HG03196 (cell line): ENCODE data around the gene VGLL3.

Source experiments
- ATAC-seq: cut with Tn5 transposase; IDR thresholded peaks from one replicate; pipeline ENCODE4 v1.9.1; 2021; ENCODE audit not compliant: unreplicated experiment

VGLL3 gene

GRCh38 chr3:86951322-86951721, 39.6 kb downstream of the VGLL3 start:
- no peak for ATAC-seq

GRCh38 chr3:86950717-86951116, 40.2 kb downstream of the VGLL3 start:
- no peak for ATAC-seq

DNA sequence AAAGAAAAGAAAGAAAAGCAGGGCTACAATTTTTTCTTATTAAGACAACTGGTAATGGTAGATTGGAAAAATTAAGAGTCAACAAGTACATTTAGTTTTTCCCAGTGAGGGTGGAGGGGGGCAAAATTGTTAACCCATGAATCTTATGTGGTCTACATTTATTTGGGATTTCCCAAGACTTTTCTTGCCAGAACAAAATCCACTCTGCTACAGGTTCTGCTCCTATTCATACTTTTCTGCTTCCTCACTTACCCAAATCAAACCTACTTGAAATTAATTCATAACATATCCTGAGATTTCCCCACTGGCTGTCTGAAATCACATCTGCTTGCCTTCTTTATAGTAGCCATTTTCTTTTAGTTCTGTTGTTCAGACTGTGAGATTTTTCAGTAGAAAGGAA, 41.1 kb downstream of the VGLL3 start:
- no peak for ATAC-seq

GRCh38 chr3:86948822-86949221, 42.1 kb downstream of the VGLL3 start:
- no peak for ATAC-seq

DNA sequence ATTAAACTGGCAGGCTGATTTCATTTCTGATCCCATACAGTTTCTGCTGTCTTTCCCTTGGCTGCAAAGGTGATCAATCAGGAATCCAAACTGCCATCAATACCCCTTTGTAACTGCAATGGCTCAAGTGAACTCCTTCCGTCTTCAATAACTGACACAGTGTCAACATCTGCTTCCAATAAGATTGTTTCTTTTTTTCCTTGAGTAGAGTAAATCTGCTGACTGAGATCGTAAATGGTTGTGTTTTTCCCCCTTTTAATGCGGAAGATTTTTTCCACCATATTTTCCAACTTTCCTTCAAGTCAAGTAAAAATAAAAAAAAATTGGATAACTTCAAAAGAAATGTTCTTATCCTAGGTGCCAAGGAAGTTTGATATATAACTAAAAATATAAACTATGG, 48.7 kb downstream of the VGLL3 start:
- no peak for ATAC-seq

DNA sequence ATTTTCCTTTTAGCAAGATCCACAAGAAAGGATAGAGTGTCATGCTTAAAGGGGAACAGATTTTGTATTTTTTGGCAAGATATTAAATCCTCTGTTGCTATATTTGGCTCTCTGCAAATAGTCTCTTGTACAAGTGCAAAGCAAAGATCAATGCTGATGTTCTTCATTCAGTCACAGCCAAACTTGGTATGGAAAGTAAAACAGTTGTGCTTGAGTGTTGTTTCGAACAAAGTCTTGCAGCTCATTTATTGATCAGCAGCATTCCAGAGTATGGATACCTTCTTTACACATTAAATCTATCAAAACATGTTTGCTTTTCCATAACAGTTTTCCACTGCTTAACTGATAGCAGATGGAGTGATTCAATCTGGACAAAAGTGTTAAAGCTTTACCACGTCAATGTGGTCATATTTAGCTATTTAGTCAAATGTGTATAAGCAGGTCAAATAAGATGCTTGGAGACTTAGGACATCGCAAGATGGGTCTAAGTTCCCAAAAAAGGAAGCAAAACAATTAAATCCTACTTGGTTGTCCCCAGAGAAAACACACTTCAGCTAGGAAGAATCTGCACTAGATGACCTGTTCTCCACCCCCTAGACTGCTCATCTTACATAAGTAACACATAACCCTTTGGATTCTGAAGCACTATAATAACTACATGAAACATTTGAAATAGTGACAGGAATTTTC, 52.4 kb downstream of the VGLL3 start:
- ATAC-seq = no peak

DNA sequence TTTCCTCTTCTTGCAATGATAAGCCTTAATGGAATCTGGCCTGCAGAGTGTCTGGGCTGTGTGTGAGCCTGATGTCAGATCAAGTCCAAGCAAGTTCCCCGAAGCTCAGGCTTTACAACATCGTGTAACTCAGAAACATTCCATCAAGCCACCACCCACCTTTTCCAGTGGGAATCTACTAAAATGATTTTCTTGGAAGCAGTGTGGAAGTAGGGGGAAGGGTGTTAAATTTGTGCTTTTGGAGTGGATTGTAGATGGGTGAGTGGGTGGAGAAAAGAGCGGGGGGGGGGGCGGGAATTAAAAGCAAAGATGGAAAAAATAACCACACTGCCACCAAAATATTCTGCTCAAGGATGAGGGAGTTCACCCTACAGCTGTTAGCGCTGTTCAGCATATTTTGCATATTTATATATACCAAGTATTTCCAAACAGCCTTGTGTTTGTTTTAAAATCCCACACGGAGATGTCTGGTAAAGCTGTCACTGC, 53.6 kb downstream of the VGLL3 start:
- no peak for ATAC-seq

- no peak for ATAC-seq
These were observed 56.1 kb downstream of the VGLL3 start for GRCh38 chr3:86934851-86935250.

DNA sequence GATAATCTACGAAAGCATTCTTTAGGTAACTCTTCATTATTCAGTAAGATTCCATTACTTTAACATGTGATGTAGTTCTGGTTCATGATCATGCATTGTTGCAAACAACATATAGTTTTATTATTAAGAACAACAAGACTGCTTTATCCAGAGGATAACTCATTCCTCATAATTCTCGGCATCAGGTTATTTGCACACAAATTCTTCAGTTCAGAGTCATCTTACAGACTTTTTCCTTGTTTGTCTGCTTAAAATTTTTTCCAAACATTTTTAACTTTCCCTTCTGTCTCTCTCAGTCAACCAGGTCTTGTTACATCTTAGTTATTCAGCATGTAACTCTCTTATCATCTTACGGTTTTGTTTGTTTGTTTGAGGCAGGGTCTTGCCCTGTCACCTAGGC, 60.1 kb downstream of the VGLL3 start:
- ATAC-seq = no peak

DNA sequence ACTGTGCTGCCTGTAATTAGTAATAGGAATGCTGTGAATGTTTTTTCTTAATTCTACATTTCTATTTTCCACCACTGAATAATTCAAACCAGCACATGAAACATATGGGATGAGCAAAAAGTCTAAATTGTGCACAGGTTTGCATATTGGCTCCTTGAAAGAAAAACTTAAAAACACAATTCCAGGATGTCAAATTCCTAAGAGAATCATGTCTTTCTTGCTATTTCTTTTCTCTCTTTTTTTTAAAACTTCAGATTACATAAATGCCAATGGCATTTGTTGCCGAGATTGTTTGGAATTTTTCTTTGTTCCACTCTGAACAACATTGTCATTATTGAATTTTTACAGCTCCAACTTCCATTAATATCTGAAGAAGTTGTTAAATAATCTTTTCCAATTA, 60.8 kb downstream of the VGLL3 start:
- ATAC-seq = no peak

DNA sequence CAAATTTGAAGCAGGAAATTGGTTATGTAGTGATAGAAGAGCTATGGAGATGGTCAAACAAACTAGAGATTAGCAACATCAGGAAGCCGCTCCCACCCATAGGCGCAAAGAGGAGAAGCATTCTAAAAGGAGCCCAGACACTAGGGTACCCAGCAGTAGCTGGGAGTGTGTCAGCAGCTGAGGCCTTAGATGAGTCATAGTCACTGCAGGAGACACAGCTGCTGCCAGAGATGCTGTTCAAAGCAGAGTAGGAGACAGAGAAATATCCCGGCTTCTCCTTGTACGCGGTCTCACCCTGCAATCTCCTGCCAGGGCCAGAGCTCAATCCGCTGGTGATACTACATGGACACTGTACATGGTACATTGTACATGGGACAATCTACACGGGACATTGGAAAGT, 61.9 kb downstream of the VGLL3 start:
- no peak for ATAC-seq

DNA sequence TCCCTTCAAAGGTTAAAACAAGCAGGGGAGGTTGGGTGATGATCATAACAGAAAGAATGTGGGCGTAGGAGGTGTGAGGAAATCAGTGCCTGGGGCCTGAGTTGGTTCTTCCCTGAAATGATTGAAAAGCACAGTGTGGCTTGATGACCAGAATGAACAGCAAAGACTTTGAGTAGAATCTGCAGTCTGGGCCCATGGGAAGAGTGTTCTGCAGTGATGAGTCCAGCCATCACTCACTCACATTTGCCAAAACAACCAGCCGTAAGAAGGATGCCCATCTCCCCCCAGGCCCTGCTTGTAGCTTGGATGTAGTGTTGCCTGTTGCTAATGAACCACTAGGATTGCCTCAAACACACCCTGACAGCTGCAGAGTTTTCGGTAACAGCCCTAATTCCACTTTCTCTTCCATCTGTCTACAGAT, 67.9 kb downstream of the VGLL3 start:
- no peak for ATAC-seq

GRCh38 chr3:86921971-86922680, 68.8 kb downstream of the VGLL3 start:
- ATAC-seq = no peak

DNA sequence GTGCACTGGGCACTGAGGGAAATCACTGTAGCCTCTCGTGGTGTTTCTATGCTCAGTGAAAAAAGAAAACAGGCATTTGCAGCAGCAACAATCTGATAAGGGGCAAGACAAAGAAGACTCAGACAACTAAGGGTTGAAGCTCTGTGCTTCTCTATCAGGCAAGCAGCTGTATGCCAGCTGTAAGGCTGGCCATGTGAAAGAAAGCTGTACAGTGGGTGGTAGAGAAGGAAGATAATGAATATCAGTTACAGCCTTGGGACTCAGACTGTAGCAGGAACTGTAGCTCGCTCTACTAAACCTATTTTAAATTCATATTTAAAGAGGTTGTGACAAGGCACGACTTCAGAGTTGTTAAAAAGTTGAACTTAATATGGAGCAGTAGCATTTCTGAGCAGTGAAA, 76.3 kb downstream of the VGLL3 start:
- no peak for ATAC-seq

GRCh38 chr3:86913160-86913559, 77.8 kb downstream of the VGLL3 start:
- no peak for ATAC-seq

DNA sequence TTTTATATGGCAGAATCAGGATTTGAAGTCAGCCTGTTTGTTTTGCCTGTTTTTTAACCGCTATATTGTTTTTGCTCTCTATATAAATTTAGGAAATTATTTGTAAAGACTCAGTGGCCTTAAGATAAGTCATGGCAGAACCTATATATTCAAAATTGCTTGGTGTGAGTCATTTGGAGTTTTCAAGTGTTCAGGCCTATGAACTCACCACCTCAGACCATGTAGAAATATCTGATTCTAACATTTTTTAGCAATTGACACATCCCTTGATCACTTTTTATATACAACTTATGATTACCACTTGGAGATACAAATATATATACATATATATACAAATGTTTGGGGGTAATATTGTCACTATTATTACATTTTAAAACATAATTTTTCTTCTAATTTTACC, 95.7 kb downstream of the VGLL3 start:
- ATAC-seq = no peak

GRCh38 chr3:86890741-86891396, 100.1 kb downstream of the VGLL3 start:
- no peak for ATAC-seq
